Thoracic aorta (tissue), 2 donors: ENCODE results near the gene HSH2D. TPM values are rescaled to one million over a fixed set of nuclear protein-coding genes. Genes with fewer than 3 reads are reported as not detected.

ENCODE experiments used
- ATAC-seq: fragments of 150-250 bp; one replicate; pipeline ENCODE4 v1.8.0; 2017; ENCODE audit warnings: low read depth; ENCODE audit not compliant: insufficient number of reproducible peaks, low FRiP score
- DNase-seq: peaks from one replicate; pipeline ENCODE4 v3.0.0-alpha.2; 2020; ENCODE audit warnings: low spot score
- H3K27ac ChIP-seq, 2 donors: fragments of 200-600 bp; sonication (generic); 1 replicate in 1 of 2; 2 replicates in 1 of 2; pipeline ENCODE4 v1.5.1; 2016; ENCODE audit warnings: mild to moderate bottlenecking in 2 of 2, moderate library complexity in 2 of 2
- H3K27me3 ChIP-seq: fragments of 200-600 bp; sonication (generic); replicated peaks from 2 replicates; pipeline ENCODE4 v1.6.0; 2016; ENCODE audit warnings: mild to moderate bottlenecking; ENCODE audit not compliant: insufficient read depth
- H3K36me3 ChIP-seq: fragments of 200-600 bp; sonication (generic); one replicate; pipeline ENCODE4 v1.5.1; 2016
- H3K4me1 ChIP-seq, 2 donors: fragments of 200-600 bp; sonication (generic); 1 replicate in 1 of 2; 2 replicates in 1 of 2; pipeline versions ENCODE4 v1.5.1 to v1.6.0; 2016; ENCODE audit warnings: low read depth in 2 of 2, mild to moderate bottlenecking in 1 of 2; ENCODE audit not compliant: control insufficient read depth in 1 of 2
- H3K4me3 ChIP-seq: fragments of 200-600 bp; sonication (generic); 2 replicates; pipeline ENCODE4 v1.5.1; 2016; ENCODE audit warnings: mild to moderate bottlenecking
- H3K9me3 ChIP-seq: fragments of 200-600 bp; sonication (generic); 2 replicates; pipeline ENCODE4 v1.5.1; 2016
- CTCF ChIP-seq: fragments of 200-600 bp; sonication (generic); IDR thresholded peaks from one replicate; pipeline ENCODE4 v1.5.1; 2019; ENCODE audit warnings: antibody characterized with exemption
- total RNA-seq, 2 donors: library from RNA; depleted of rRNA; stranded (reverse); fragments of >200 nt; gene quantifications; one replicate each; pipeline versions ENCODE4 v1.1.0 to v1.2.3, GENCODE V29; 2016

Gene HSH2D
- total RNA-seq, 2 donors from 2014 or later, result 2.2 TPM; not detected in 1

GRCh38 chr19:16127776-16128371 is 15.6 kb upstream of the HSH2D start:
- no peak for DNase-seq
- H3K9me3 ChIP-seq, result no peaks in the 10 kb centered on the region
- no peaks in the 10 kb centered on the region for H3K27me3 ChIP-seq
- peaks cover 73% of the 10 kb centered on the region for H3K36me3 ChIP-seq
- ATAC-seq, result no peak
- no peak for TF ChIP-seq CTCF
- no peak overlapping the region for H3K27ac ChIP-seq
- H3K4me1 ChIP-seq, result no peaks in the 10 kb centered on the region
- H3K4me3 ChIP-seq, result no peak overlapping the region

- no peaks in the 10 kb centered on the region for H3K4me1 ChIP-seq
- no peak for DNase-seq
- H3K9me3 ChIP-seq, result no peaks in the 10 kb centered on the region
- no peak for TF ChIP-seq CTCF
- no peak overlapping the region for H3K4me3 ChIP-seq
- no peak for ATAC-seq
- no peak overlapping the region for H3K27ac ChIP-seq
- H3K36me3 ChIP-seq, result peaks cover 58% of the 10 kb centered on the region
- H3K27me3 ChIP-seq, result no peaks in the 10 kb centered on the region
Observed at GRCh38 chr19:16131648-16132047, 11.8 kb upstream of the HSH2D start.

GRCh38 chr19:16133818-16134217 is 9.7 kb upstream of the HSH2D start:
- no peaks in the 10 kb centered on the region for H3K4me1 ChIP-seq
- ATAC-seq, result no peak
- no peak overlapping the region for H3K4me3 ChIP-seq
- no peak for TF ChIP-seq CTCF
- no peak for DNase-seq
- peaks cover 38% of the 10 kb centered on the region for H3K36me3 ChIP-seq
- H3K27me3 ChIP-seq, result no peaks in the 10 kb centered on the region
- no peaks in the 10 kb centered on the region for H3K9me3 ChIP-seq
- no peak overlapping the region for H3K27ac ChIP-seq

GRCh38 chr19:16134510-16134909 is 9.0 kb upstream of the HSH2D start:
- Histone ChIP-seq H3K9me3 (no peaks in the 10 kb centered on the region), H3K4me3 (no peak overlapping the region), H3K27ac (no peak overlapping the region), H3K27me3 (no peaks in the 10 kb centered on the region), H3K4me1 (no peaks in the 10 kb centered on the region), H3K36me3 (peaks cover 31% of the 10 kb centered on the region)
- DNase-seq (no peak), ATAC-seq (no peak)
- no peak for TF ChIP-seq CTCF

GRCh38 chr19:16135430-16136127 is 7.9 kb upstream of the HSH2D start:
- Histone ChIP-seq H3K27me3 (no peaks in the 10 kb centered on the region), H3K27ac (no peak overlapping the region), H3K4me3 (no peak overlapping the region), H3K36me3 (peaks cover 22% of the 10 kb centered on the region), H3K9me3 (no peaks in the 10 kb centered on the region), H3K4me1 (no peaks in the 10 kb centered on the region)
- ATAC-seq (no peak), DNase-seq (no peak)
- TF ChIP-seq CTCF, result no peak
